ENCODE results near the gene CTBP1. TPM values are rescaled to one million over a fixed set of nuclear protein-coding genes. Genes with fewer than 3 reads are reported as not detected.

CTBP1 gene
- total RNA-seq (2021; fragmentation: NEBNext Ultra II Directional; extraction: Animal tissue kit (Norgen Biotek cat#: 25700)) (128 and 132 TPM in 2 replicates), polyA plus RNA-seq (2011; rRNA removed) (185 and 308 TPM in 2 replicates), polyA minus RNA-seq (2011; rRNA and poly(A)+ RNA removed) (83.5 and 84.0 TPM in 2 replicates)
- 211 TPM for polyA plus RNA-seq (2011; cell fraction: cytosol; rRNA removed)
- 631 TPM for polyA plus RNA-seq (2011; cell fraction: nucleus; rRNA removed)
- 85.5 to 186 TPM (median 163 TPM) in 4 replicates for polyA plus RNA-seq (2012, experiment 1 of 2)
- polyA plus RNA-seq (2012, experiment 2 of 2), result 85.3 TPM
- polyA plus RNA-seq (2013, experiment 1 of 2), result 72.7 TPM
- polyA plus RNA-seq (2013, experiment 2 of 2), result 71.3 TPM
- 128 TPM for polyA minus RNA-seq (2011; cell fraction: cytosol; rRNA and poly(A)+ RNA removed)
- 95.0 TPM for polyA minus RNA-seq (2011; cell fraction: nucleus; rRNA and poly(A)+ RNA removed)
- long read RNA-seq, experiment 1, transcript CTBP1-203 (10 exons, 2,467 nt), result major isoform, 5 of 46 reads
- long read RNA-seq, experiment 1, partial matches to known transcripts, result 11 of 46 reads
- long read RNA-seq, experiment 1, other reads (novel, unspliced or antisense), result 27 of 46 reads
- long read RNA-seq, experiment 2, partial matches to known transcripts, result 2 of 8 reads
- long read RNA-seq, experiment 2, other reads (novel, unspliced or antisense), result 5 of 8 reads

- peaks cover 0 to 2% (median 0%) of the 10 kb centered on the region in 4 experiments; a peak in 1 of 7 replicates for H3K27me3 ChIP-seq (replicated peaks in 1 of 4; ENCODE audit: control insufficient read depth in 3 of 4, extremely low read depth in 1 of 4, insufficient read depth in 3 of 4, low read length in 3 of 4)
- no peak; the same call in 1 of the 2 replicates for TF ChIP-seq SUZ12 (IDR thresholded peaks at IDR 0.05; ENCODE audit: low read length)
- no peak for TF ChIP-seq EGR1 (IDR thresholded peaks at IDR 0.05; ENCODE audit: borderline replicate concordance, low read depth, low read length)
- TF ChIP-seq POLR2A (IDR thresholded peaks at IDR 0.05; ENCODE audit: control extremely low read depth in 1 of 2, low read depth in 2 of 2, low read length in 2 of 2), result peak in 1 of 2 experiments; percentile 71; a peak in 2 of 3 replicates
- no peak for TF ChIP-seq JUND (IDR thresholded peaks at IDR 0.05; ENCODE audit: low read length)
- peak; percentile 33 for TF ChIP-seq KDM4A (IDR thresholded peaks at IDR 0.05; ENCODE audit: low read depth, low read length, severe bottlenecking)
- TF ChIP-seq BCL11A (IDR thresholded peaks at IDR 0.05; ENCODE audit: low read depth in 2 of 2, low read length in 2 of 2), result no peak
- peak; percentile 76 for TF ChIP-seq PHF8 (conservative IDR thresholded peaks at IDR 0.05; ENCODE audit: low read depth, low read length)
- no peak for TF ChIP-seq HDAC6 (IDR thresholded peaks at IDR 0.05; ENCODE audit: low read depth, low read length)
Observed at GRCh38 chr4:1248245-1249147, at the start of gene CTBP1. TSS of gene CTBP1 (minus strand) at chr4:1249130. CDS start at chr4:1241331, 7,799 bp downstream.

More at GRCh38 chr4:1248245-1249147, at the start of gene CTBP1:
- Histone ChIP-seq H2BK12ac (ENCODE audit: low read depth, low read length) (no peak within 1 kb of the TSS), H4K8ac (ENCODE audit: extremely low read depth, insufficient read depth, low read length) (peak within 1 kb of the TSS; percentile 96), H2BK15ac (ENCODE audit: low read length) (no peak within 1 kb of the TSS), H3K14ac (ENCODE audit: insufficient read length) (no peak within 1 kb of the TSS), H3K23ac (ENCODE audit: insufficient read length) (no peak within 1 kb of the TSS), H3K27ac (ENCODE audit: low read depth, low read length) (peak within 1 kb of the TSS; percentile 82), H4K5ac (ENCODE audit: insufficient read length, low read depth, low read length) (peak within 1 kb of the TSS; percentile 36), H2BK120ac (replicated peaks; ENCODE audit: low read depth, low read length) (no peak within 1 kb of the TSS), H2AK5ac (ENCODE audit: low read depth, low read length) (no peak within 1 kb of the TSS), H3K4me1 (replicated peaks in 1 of 4; ENCODE audit: control insufficient read depth in 3 of 4, insufficient read depth in 4 of 4, low read length in 3 of 4) (peaks cover 0 to 16% (median 11%) of the 10 kb centered on the region in 4 experiments; a peak in 5 of 7 replicates), H4K91ac (replicated peaks; ENCODE audit: insufficient read length, low read length) (no peak within 1 kb of the TSS), H3K4me2 (ENCODE audit: insufficient read depth in 1 of 2, low read depth in 2 of 2, low read length in 2 of 2) (peak within 1 kb of the TSS; percentile 71 to 81), H2BK5ac (ENCODE audit: low read depth, low read length) (no peak within 1 kb of the TSS), H2BK20ac (ENCODE audit: low read length) (no peak within 1 kb of the TSS), H3K9me3 (ENCODE audit: insufficient read depth in 2 of 2, low read depth in 1 of 2, low read length in 1 of 2) (peaks cover 23 to 28% of the 10 kb centered on the region in 2 experiments), H3K18ac (ENCODE audit: extremely low read depth, low read length) (no peak within 1 kb of the TSS; the same call in 1 of the 2 replicates), H3K36me3 (ENCODE audit: control insufficient read depth in 2 of 4, insufficient read depth in 4 of 4, low read length in 3 of 4) (peaks cover 0 to 20% (median 6%) of the 10 kb centered on the region in 4 experiments; a peak in 3 of 8 replicates), H3K79me1 (ENCODE audit: low read depth, low read length) (peaks cover 17% of the 10 kb centered on the region; the same call in 1 of the 2 replicates), H3K9ac (replicated peaks in 1 of 4; ENCODE audit: extremely low read depth in 1 of 4, low read depth in 3 of 4, low read length in 3 of 4) (peak within 1 kb of the TSS; percentile 33 to 90 (median 84)), H4K20me1 (replicated peaks in 1 of 2; ENCODE audit: control insufficient read depth in 1 of 2, insufficient read depth in 2 of 2, low read length in 2 of 2) (peaks cover 11 to 19% of the 10 kb centered on the region in 2 experiments), H3K23me2 (ENCODE audit: low read depth, low read length) (peaks cover 11% of the 10 kb centered on the region; the same call in 1 of the 2 replicates), H3K79me2 (ENCODE audit: control insufficient read depth in 1 of 2, insufficient read depth in 2 of 2, low read length in 2 of 2) (peaks cover 35 to 46% of the 10 kb centered on the region in 2 experiments), H3K4ac (replicated peaks; ENCODE audit: insufficient read length, low read depth, low read length) (no peak within 1 kb of the TSS), H3K4me3 (ENCODE audit: extremely low read depth in 1 of 4, insufficient read depth in 2 of 4, low read depth in 3 of 4, low read length in 4 of 4) (peak within 1 kb of the TSS; percentile 43 to 98 (median 79)), H3K56ac (replicated peaks; ENCODE audit: insufficient read length, low read depth, low read length) (peak within 1 kb of the TSS; percentile 87), H2AFZ (ENCODE audit: low read length) (no peak within 1 kb of the TSS)
- POLR2A ChIA-PET (ENCODE audit: partially characterized antibody), result interaction anchor here (1.1 to 6.8 kb wide), 9 partner anchors 9 to 98 kb away, joined by 3 to 49 read pairs (median 6); partner anchors contain the start of genes MAEA and UVSSA
- FAIRE-seq, result no peak
- WGBS, 2 experiments (ENCODE audit: extremely low coverage in 1 of 2, insufficient coverage in 1 of 2, insufficient read length in 1 of 2, insufficient replicate concordance in 2 of 2, low coverage in 1 of 2, low lambda C conversion rate in 2 of 2, missing lambda C conversion rate in 1 of 2), result 1% methylated on average over 38 of the region's 163 CpGs; no CpG with 5 or more reads in 1 of the 2 experiments
- CTCF ChIA-PET (ENCODE audit: partially characterized antibody), result no interaction called here
- peak in 1 of 2 experiments; percentile 86 for DNase-seq (ENCODE audit: low read depth in 1 of 2, low spot score in 2 of 2)
